Measurements from ENCODE around the gene TEX19. TPM values are rescaled to one million over a fixed set of nuclear protein-coding genes. Genes with fewer than 3 reads are reported as not detected.

The TEX19 gene
- total RNA-seq, 1 experiment from 2014 or later: 0.24 TPM

DNA sequence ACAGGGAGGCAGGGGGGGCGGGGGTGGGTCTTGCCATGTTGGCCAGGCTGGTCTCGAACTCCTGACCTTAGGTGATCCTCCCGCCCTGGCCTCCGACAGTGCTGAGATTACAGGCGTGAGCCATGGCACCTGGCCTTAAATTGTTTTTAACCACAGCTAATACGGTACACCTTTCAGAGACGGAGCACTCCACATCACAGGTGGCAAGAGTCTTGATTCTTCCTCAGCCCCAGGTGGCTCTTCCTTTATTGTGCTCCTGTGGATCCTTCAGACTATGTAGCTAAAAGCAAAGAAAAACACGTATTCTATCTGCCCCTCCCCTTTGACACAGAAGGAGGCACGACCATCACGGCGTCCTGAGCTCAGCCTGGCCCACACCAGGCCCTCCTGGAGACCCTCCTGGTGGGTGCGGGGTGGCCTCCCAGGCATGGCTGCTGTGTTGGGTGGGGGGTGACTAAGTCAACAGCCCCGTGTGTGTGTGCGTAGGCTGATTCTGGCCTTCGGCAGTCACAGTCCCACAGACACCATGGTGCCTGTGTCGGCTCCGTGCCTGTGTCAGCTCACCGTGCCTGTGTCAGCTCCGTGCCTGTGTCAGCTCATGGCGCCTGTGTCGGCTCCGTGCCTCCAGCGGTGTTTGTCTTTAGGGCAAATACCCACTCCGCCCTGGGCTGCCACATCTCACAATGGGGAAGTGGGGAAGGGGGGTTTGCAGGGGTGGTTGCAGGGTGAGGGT, 14.7 kb upstream of the TEX19 start:
- CTCF ChIA-PET: no interaction called here
- no peaks in the 10 kb centered on the region for H3K27me3 ChIP-seq (ENCODE audit: insufficient read depth, low read depth)
- no peak overlapping the region for H3K4me2 ChIP-seq

DNA sequence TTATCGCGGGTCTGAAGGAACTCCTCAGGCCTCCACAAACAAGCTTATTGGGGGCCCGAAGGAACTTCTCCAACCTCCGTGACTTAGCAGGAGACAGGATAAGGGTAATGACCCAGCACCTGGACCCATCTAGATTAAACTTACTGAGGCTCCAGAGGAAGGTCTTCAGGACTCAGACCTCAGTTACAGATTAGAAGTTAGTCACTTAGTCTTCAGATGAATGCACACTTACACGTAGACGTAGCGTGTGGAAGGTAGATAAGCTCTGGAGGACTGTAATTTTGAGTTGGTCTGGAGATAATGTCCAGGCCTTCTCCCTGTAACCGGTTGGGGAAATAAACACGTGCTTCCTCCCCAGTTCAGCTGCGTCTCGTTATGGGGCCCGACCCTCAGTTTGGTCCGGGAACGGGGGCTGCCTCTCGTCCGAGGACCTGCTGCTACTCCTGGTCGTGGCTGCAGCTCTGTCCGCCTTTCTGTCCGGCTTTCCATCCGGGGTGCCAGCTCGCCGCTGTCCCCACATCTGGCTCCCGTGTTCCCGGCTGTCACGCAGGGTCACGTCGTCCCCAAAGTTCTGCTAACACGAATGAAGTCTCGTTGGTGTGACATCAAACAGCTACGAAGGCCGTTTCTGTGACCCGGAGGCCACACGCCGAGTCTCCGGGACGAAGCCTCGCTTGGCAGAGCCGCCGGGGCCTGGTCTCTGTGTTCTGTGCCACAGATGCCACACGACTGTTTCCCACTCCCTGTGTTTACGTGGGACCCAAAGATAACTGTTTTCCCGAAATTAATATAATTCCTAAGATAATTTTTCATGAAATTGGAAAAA, 13.7 kb upstream of the TEX19 start:
- CTCF ChIA-PET: no interaction called here
- H3K9me3 ChIP-seq (ENCODE audit: insufficient read depth, low read depth): no peaks in the 10 kb centered on the region
- POLR2A ChIA-PET (ENCODE audit: unreplicated experiment): interaction anchor here (0.5 to 0.7 kb wide), 5 partner anchors 155 to 923 kb away, joined by 3 to 9 read pairs (median 4); no protein-coding TSS in a partner anchor

More for the DNA sequence above, 14.7 kb upstream of the TEX19 start:
- no peaks in the 10 kb centered on the region for H3K4me1 ChIP-seq (replicated peaks; ENCODE audit: insufficient read depth)
- H2AFZ ChIP-seq: no peak overlapping the region
- no peak overlapping the region for H3K4me3 ChIP-seq
- no peak for DNase-seq
- H3K36me3 ChIP-seq (ENCODE audit: low read depth): no peaks in the 10 kb centered on the region
- H3K9me2 ChIP-seq (ENCODE audit: insufficient read depth): no peaks in the 10 kb centered on the region
- no peaks in the 10 kb centered on the region for H3K79me2 ChIP-seq (ENCODE audit: low read depth)
- TF ChIP-seq, protein P1, sequence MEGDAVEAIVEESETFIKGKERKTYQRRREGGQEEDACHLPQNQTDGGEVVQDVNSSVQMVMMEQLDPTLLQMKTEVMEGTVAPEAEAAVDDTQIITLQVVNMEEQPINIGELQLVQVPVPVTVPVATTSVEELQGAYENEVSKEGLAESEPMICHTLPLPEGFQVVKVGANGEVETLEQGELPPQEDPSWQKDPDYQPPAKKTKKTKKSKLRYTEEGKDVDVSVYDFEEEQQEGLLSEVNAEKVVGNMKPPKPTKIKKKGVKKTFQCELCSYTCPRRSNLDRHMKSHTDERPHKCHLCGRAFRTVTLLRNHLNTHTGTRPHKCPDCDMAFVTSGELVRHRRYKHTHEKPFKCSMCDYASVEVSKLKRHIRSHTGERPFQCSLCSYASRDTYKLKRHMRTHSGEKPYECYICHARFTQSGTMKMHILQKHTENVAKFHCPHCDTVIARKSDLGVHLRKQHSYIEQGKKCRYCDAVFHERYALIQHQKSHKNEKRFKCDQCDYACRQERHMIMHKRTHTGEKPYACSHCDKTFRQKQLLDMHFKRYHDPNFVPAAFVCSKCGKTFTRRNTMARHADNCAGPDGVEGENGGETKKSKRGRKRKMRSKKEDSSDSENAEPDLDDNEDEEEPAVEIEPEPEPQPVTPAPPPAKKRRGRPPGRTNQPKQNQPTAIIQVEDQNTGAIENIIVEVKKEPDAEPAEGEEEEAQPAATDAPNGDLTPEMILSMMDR (conservative IDR thresholded peaks at IDR 0.05): no peak
- BruUV-seq (replicated peaks): no TSS peak
- no peaks in the 10 kb centered on the region for H4K20me1 ChIP-seq (ENCODE audit: insufficient read depth)
- no peaks in the 10 kb centered on the region for H3K9me3 ChIP-seq (ENCODE audit: insufficient read depth, low read depth)
- H3F3A ChIP-seq (ENCODE audit: insufficient read depth, low read depth): no peaks in the 10 kb centered on the region; the same call in 1 of the 2 replicates
- POLR2A ChIA-PET (ENCODE audit: unreplicated experiment): interaction anchor here (0.5 to 0.7 kb wide), 3 partner anchors 19 to 410 kb away, joined by 3 to 8 read pairs (median 5); no protein-coding TSS in a partner anchor
- H3K27ac ChIP-seq: no peak overlapping the region
- intact Hi-C loops (cut with micrococcal nuclease; ENCODE audit: unreplicated experiment): no loop called here

More for the DNA sequence above, 13.7 kb upstream of the TEX19 start:
- intact Hi-C loops (cut with micrococcal nuclease; ENCODE audit: unreplicated experiment): no loop called here
- TF ChIP-seq EZH2 (IDR thresholded peaks at IDR 0.05; ENCODE audit: low read depth): no peak
- TF ChIP-seq, protein P1 (conservative IDR thresholded peaks at IDR 0.05): no peak
- Histone ChIP-seq H3K9me2 (ENCODE audit: insufficient read depth) (no peaks in the 10 kb centered on the region), H3K4me3 (no peak overlapping the region), H3K4me2 (no peak overlapping the region), H4K20me1 (ENCODE audit: insufficient read depth) (no peaks in the 10 kb centered on the region), H3K27ac (no peak overlapping the region), H3K4me1 (replicated peaks; ENCODE audit: insufficient read depth) (no peaks in the 10 kb centered on the region), H2AFZ (no peak overlapping the region), H3K79me2 (ENCODE audit: low read depth) (no peaks in the 10 kb centered on the region), H3F3A (ENCODE audit: insufficient read depth, low read depth) (no peaks in the 10 kb centered on the region), H3K27me3 (ENCODE audit: insufficient read depth, low read depth) (no peaks in the 10 kb centered on the region), H3K36me3 (ENCODE audit: low read depth) (no peaks in the 10 kb centered on the region)
- no TSS peak for BruUV-seq (replicated peaks)
- no peak for DNase-seq
